WERI-Rb-1 (cell line): ENCODE data around the gene RSBN1.

Experiments
- DNase-seq: peaks from one replicate; pipeline ENCODE4 v3.0.0-alpha.2; 2020
- H3K27ac ChIP-seq: fragments of 250-450 bp; sonication (Bioruptor Pico); 2 replicates; pipeline ENCODE4 v1.5.1; 2020; ENCODE audit warnings: mild to moderate bottlenecking, moderate library complexity
- H3K27me3 ChIP-seq: fragments of 250-450 bp; sonication (Bioruptor Pico); 2 replicates; pipeline ENCODE4 v1.5.1; 2021; ENCODE audit warnings: mild to moderate bottlenecking, low read depth, moderate library complexity; ENCODE audit not compliant: insufficient read depth, severe bottlenecking
- H3K36me3 ChIP-seq: fragments of 250-450 bp; sonication (Bioruptor Pico); 2 replicates; pipeline ENCODE4 v1.5.1; 2020; ENCODE audit warnings: mild to moderate bottlenecking, moderate library complexity
- H3K4me3 ChIP-seq: 2 replicates; pipeline ENCODE4 v1.5.1; 2011; ENCODE audit warnings: low read depth, mild to moderate bottlenecking, control low read depth, low read length
- H3K9me3 ChIP-seq: fragments of 250-450 bp; sonication (Bioruptor Pico); 2 replicates; pipeline ENCODE4 v1.5.1; 2021; ENCODE audit warnings: mild to moderate bottlenecking, moderate library complexity; ENCODE audit not compliant: severe bottlenecking
- TF ChIP-seq, protein P1 (sequence below): IDR thresholded peaks from 2 replicates; pipeline ENCODE4 v1.5.1; 2011; ENCODE audit warnings: low read depth, mild to moderate bottlenecking, control low read depth, inconsistent platforms, low read length

The RSBN1 gene

DNA sequence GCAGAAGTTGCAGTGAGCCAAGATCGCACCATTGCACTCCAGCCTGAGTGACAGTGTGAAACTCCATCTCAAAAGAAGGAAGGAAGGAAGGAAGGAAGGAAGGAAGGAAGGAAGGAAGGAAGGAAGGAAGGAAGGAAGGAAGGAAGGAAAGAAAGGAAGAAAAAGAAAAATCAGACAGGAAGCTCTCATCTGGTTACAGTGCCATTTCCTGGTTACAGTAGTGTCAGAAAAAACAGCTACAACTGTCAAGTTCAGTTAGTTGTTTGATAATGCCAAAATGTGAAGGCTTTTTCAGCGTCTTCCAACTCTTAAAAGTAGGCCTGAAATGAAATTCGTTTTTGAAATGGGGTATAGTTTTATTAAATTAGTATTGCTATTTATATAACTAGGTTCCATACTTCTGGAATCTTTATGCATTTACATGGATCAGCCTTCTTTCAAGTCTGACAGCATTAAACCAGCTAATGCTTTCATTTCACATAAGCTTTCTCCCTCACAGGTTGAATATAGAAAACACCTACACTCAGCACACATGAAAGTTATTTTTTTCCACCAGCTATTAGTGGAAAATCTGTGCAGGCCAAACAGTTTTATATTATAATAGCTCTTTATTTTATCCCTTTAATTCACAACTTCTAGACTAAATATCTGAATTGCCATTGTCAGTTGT is 38.0 kb upstream of the RSBN1 start:
- Histone ChIP-seq H3K4me3 (no peak overlapping the region), H3K9me3 (no peaks in the 10 kb centered on the region)
- TF ChIP-seq, protein P1, sequence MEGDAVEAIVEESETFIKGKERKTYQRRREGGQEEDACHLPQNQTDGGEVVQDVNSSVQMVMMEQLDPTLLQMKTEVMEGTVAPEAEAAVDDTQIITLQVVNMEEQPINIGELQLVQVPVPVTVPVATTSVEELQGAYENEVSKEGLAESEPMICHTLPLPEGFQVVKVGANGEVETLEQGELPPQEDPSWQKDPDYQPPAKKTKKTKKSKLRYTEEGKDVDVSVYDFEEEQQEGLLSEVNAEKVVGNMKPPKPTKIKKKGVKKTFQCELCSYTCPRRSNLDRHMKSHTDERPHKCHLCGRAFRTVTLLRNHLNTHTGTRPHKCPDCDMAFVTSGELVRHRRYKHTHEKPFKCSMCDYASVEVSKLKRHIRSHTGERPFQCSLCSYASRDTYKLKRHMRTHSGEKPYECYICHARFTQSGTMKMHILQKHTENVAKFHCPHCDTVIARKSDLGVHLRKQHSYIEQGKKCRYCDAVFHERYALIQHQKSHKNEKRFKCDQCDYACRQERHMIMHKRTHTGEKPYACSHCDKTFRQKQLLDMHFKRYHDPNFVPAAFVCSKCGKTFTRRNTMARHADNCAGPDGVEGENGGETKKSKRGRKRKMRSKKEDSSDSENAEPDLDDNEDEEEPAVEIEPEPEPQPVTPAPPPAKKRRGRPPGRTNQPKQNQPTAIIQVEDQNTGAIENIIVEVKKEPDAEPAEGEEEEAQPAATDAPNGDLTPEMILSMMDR = no peak

DNA sequence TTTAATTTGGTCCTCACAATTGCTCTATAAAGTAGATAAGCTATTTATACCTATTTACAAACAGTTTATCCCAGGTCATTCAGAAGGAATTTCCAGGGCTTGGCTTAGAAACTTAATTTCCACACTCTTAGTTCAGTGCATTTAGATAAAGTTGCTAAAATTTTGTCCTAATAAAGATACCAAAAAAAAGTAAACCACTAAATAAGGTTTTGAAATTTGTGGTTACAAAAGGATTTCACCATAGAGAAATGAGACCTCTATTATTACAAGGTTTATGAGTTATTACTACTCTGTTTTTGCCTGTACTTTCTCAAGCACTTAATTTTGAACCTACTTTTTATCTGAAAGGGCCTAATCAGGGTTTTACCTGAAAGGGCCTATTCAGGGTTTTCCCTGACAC is 36.8 kb upstream of the RSBN1 start:
- no peaks in the 10 kb centered on the region for H3K9me3 ChIP-seq
- no peak overlapping the region for H3K4me3 ChIP-seq
- DNase-seq = no peak
- H3K27ac ChIP-seq = no peak overlapping the region
- H3K27me3 ChIP-seq = no peaks in the 10 kb centered on the region
- TF ChIP-seq, protein P1 = no peak
- H3K36me3 ChIP-seq = no peaks in the 10 kb centered on the region

More for the DNA sequence above, 38.0 kb upstream of the RSBN1 start:
- H3K36me3 ChIP-seq = no peaks in the 10 kb centered on the region
- DNase-seq = no peak
- H3K27me3 ChIP-seq = no peaks in the 10 kb centered on the region
- H3K27ac ChIP-seq = no peak overlapping the region

DNA sequence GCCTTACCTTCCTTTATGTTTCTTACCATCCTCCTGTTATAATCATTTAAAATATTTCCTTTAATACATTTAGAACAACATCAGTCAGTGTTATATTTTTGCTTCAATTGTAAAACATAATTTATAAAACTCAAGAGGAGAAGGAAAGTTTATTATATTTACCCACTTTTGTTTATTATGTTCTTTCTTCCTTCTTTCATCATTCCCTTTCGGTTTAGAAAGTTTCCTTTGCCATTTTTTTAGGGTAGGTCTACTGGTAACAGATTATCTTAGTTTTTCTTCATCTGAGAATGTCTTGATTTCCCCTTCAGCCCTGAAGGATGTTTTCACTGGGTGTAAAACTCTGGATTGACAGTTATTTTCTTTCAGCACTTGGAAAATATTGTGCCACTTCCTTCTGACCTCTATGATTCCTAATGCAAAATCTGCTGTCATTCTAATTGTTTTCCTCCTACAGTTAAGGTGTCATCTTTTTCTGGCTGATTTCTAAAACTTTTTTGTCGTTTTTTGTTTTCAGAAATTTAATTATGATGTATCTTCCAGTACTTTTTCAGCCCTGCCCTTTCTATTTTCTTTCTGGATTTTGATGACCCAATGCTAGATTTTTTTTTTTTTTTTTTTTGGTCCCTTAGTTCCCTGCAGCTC is 34.2 kb upstream of the RSBN1 start:
- no peak for DNase-seq
- H3K4me3 ChIP-seq = no peak overlapping the region
- no peak overlapping the region for H3K27ac ChIP-seq
- H3K27me3 ChIP-seq = no peaks in the 10 kb centered on the region
- no peaks in the 10 kb centered on the region for H3K36me3 ChIP-seq
- H3K9me3 ChIP-seq = no peaks in the 10 kb centered on the region
- TF ChIP-seq, protein P1 = no peak

DNA sequence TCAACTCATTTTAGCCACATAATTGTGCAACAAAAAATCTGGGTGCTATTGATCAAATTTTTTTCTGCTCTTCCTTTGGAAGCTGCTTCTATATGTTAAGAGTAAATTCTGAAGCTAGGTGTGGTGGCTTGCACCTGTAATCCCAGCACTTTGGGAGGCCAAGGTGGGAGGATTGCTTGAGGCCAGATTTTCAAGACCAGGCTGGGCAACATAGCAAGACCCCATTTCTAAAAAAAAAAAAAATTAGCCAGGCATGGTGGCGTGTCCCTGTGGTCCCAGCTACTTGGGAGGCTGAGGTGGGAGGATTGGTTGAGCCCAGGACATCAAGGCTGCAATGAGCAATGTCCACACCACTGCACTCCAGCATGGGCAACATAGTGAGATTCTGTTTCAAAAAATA is 24.3 kb upstream of the RSBN1 start:
- Histone ChIP-seq H3K4me3 (no peak overlapping the region), H3K27ac (no peak overlapping the region), H3K27me3 (no peaks in the 10 kb centered on the region), H3K36me3 (no peaks in the 10 kb centered on the region), H3K9me3 (no peaks in the 10 kb centered on the region)
- TF ChIP-seq, protein P1 = no peak
- no peak for DNase-seq

DNA sequence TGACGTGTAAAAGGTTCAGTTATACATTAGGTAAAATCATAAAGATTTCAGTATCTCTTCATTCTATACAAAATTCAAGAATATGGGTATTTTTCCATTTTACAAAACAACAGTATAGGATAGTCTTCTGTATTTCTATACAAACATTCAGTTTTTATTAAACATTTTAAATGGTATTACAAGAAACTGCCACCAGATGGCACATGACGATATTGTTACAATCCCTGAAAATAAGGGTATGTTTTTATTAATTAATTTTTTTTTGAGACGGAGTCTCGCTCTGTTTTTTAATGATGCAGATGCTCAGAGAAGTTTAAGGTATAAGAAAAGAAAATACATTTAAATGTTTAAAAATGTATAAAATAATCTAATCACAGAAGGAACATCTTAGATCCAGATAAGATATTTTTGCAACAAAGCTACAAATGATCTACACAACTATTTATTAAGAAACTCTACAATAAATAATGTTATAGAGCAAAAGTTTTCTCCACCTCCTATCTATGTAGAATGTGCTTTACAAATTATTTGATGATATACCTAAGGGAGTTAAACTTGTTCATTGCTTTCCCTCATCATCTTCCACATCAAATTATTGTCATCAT is 23.5 kb upstream of the RSBN1 start:
- Histone ChIP-seq H3K27me3 (no peaks in the 10 kb centered on the region), H3K9me3 (no peaks in the 10 kb centered on the region), H3K27ac (no peak overlapping the region), H3K36me3 (no peaks in the 10 kb centered on the region), H3K4me3 (no peak overlapping the region)
- TF ChIP-seq, protein P1 = no peak
- no peak for DNase-seq
